ENCODE measurements around the gene RBP4.
A peak's percentile ranks its signal among the peaks of the same experiment; 100 is the strongest.

The RBP4 gene

DNA sequence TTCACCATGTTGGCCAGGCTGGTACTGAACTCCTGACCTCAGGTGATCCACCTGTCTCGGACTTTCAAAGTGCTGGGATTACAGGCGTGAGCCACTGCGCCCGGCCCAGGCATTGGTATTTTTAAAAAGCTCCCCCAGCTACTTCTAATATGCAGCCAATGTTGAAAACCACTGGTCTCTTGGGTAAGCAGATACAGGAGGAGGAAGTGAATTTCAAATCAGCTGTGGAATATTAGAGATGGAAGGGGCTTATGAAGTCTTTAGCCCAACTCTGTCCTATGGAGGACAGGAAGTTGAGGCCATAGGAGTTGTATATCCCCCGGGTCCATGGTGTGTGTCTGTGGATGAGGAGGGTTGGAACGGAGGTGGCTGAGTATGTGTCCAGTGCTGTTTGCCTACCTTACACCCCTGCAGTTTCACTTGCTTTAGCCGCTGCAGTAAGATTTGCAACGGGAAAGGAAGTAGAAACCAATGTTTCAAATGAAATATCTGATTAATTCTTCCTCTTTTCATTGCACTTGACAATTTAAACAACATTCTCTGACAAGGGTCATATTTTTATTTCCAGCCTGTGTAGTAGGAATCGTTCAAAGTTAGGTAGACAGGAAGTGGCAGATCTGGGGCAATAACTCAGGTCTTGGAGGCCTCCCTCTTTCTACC, 14.7 kb upstream of the RBP4 start:
- DNase-seq (ENCODE audit: low spot score) = no peak
- H3K27me3 ChIP-seq (ENCODE audit: control insufficient read depth in 3 of 3, insufficient read depth in 3 of 3, low read depth in 1 of 3, low read length in 3 of 3) = peaks cover 0 to 27% (median 0%) of the 10 kb centered on the region in 3 experiments
- no CpG with 5 or more reads among the region's 9 CpGs for WGBS, 2 donors (ENCODE audit: extremely low coverage in 2 of 2, insufficient read length in 2 of 2, insufficient replicate concordance in 1 of 2)

DNA sequence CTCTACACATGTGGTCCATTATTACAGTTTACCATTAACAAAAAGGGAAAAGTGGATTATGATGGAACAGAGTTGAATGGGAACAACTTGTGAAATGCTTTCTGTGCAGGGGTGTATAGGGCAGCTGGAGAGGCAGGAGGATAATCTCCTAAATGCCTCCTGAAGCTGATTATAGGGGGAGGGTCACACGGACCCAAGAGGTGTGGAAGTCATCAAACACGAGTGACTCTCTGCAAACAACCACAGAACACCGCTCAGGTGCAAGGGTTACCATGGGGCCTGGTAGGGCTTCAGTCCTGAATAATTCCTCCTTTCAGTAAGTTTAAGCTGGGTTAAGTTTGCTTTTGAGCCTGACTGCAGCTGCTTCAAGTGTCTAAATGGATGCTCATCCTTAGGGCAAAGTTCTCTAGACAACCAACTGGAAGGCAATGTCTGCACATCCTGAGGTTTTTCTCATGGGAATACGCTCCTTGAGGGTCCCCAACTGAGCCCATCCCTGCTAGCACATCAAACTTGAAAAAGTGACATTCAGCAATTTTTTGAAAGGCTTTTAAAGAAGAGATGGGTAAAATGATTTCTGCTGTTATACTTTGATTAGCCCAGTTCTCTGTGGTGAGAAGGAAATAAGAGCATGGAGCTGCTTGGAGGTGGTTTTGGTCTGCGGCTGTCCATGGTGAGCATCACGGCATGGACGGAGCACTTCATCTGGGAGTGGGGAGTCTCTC, 13.2 kb upstream of the RBP4 start:
- no CpG with 5 or more reads among the region's 7 CpGs for WGBS, 2 donors (ENCODE audit: extremely low coverage in 2 of 2, insufficient read length in 2 of 2, insufficient replicate concordance in 1 of 2)
- Histone ChIP-seq H3K4me3 (ENCODE audit: low read length in 2 of 2) (no peak overlapping the region), H3K9ac (ENCODE audit: low read depth, low read length, poor library complexity) (no peak overlapping the region), H3K36me3 (replicated peaks in 1 of 2; ENCODE audit: control insufficient read depth in 2 of 2, insufficient read depth in 2 of 2, low read length in 2 of 2) (no peaks in the 10 kb centered on the region), H3K4me1 (ENCODE audit: control insufficient read depth in 2 of 2, insufficient read depth in 1 of 2, low read depth in 1 of 2, low read length in 2 of 2) (peaks cover 0 to 2% of the 10 kb centered on the region in 2 donors), H3K18ac (ENCODE audit: low read length) (no peak overlapping the region), H3K79me1 (ENCODE audit: low read depth, low read length) (no peaks in the 10 kb centered on the region), H2AK5ac (ENCODE audit: low read depth, low read length) (no peak overlapping the region), H3K23ac (ENCODE audit: low read depth, low read length, poor library complexity) (no peak overlapping the region), H2BK120ac (ENCODE audit: low read depth, low read length) (no peak overlapping the region), H3K27ac (replicated peaks; ENCODE audit: low read length) (no peak overlapping the region), H3K14ac (ENCODE audit: low read length) (no peak overlapping the region), H3K4me2 (ENCODE audit: insufficient read depth, low read length, poor library complexity, severe bottlenecking) (no peak overlapping the region), H3K9me3 (replicated peaks in 1 of 2; ENCODE audit: control insufficient read depth in 2 of 2, insufficient read depth in 1 of 2, low read depth in 1 of 2, low read length in 2 of 2) (no peaks in the 10 kb centered on the region), H2BK12ac (ENCODE audit: low read length) (no peak overlapping the region), H2BK15ac (ENCODE audit: low read length) (no peak overlapping the region), H2AFZ (ENCODE audit: low read length) (no peak overlapping the region), H4K8ac (ENCODE audit: low read depth, low read length) (no peak overlapping the region), H3K4ac (ENCODE audit: low read length) (no peak overlapping the region), H3K27me3 (ENCODE audit: control insufficient read depth in 3 of 3, insufficient read depth in 3 of 3, low read depth in 1 of 3, low read length in 3 of 3) (peaks cover 0 to 25% (median 0%) of the 10 kb centered on the region in 3 experiments), H2BK5ac (ENCODE audit: low read length) (no peak overlapping the region), H4K91ac (ENCODE audit: low read depth, low read length, poor library complexity) (no peak overlapping the region)
- DNase-seq (ENCODE audit: low spot score) = no peak

More for the DNA sequence above, 14.7 kb upstream of the RBP4 start:
- Histone ChIP-seq H2AFZ (ENCODE audit: low read length) (no peak overlapping the region), H3K4me1 (ENCODE audit: control insufficient read depth in 2 of 2, insufficient read depth in 1 of 2, low read depth in 1 of 2, low read length in 2 of 2) (peaks cover 0 to 2% of the 10 kb centered on the region in 2 donors), H2BK120ac (ENCODE audit: low read depth, low read length) (no peak overlapping the region), H3K4me2 (ENCODE audit: insufficient read depth, low read length, poor library complexity, severe bottlenecking) (no peak overlapping the region), H3K9ac (ENCODE audit: low read depth, low read length, poor library complexity) (no peak overlapping the region), H2AK5ac (ENCODE audit: low read depth, low read length) (no peak overlapping the region), H2BK5ac (ENCODE audit: low read length) (no peak overlapping the region), H4K8ac (ENCODE audit: low read depth, low read length) (no peak overlapping the region), H3K23ac (ENCODE audit: low read depth, low read length, poor library complexity) (no peak overlapping the region), H3K9me3 (replicated peaks in 1 of 2; ENCODE audit: control insufficient read depth in 2 of 2, insufficient read depth in 1 of 2, low read depth in 1 of 2, low read length in 2 of 2) (no peaks in the 10 kb centered on the region), H3K27ac (replicated peaks; ENCODE audit: low read length) (no peak overlapping the region), H3K79me1 (ENCODE audit: low read depth, low read length) (no peaks in the 10 kb centered on the region), H4K91ac (ENCODE audit: low read depth, low read length, poor library complexity) (no peak overlapping the region), H2BK12ac (ENCODE audit: low read length) (no peak overlapping the region), H2BK15ac (ENCODE audit: low read length) (no peak overlapping the region), H3K36me3 (replicated peaks in 1 of 2; ENCODE audit: control insufficient read depth in 2 of 2, insufficient read depth in 2 of 2, low read length in 2 of 2) (no peaks in the 10 kb centered on the region), H3K14ac (ENCODE audit: low read length) (no peak overlapping the region), H3K4me3 (ENCODE audit: low read length in 2 of 2) (no peak overlapping the region), H3K4ac (ENCODE audit: low read length) (no peak overlapping the region), H3K18ac (ENCODE audit: low read length) (no peak overlapping the region)

GRCh38 chr10:93613126-93613525, 12.1 kb upstream of the RBP4 start:
- Histone ChIP-seq H3K27me3 (ENCODE audit: control insufficient read depth in 3 of 3, insufficient read depth in 3 of 3, low read depth in 1 of 3, low read length in 3 of 3) (peaks cover 0 to 27% (median 0%) of the 10 kb centered on the region in 3 experiments), H4K8ac (ENCODE audit: low read depth, low read length) (no peak overlapping the region), H3K27ac (replicated peaks; ENCODE audit: low read length) (no peak overlapping the region), H2BK15ac (ENCODE audit: low read length) (no peak overlapping the region), H4K91ac (ENCODE audit: low read depth, low read length, poor library complexity) (no peak overlapping the region), H3K36me3 (replicated peaks in 1 of 2; ENCODE audit: control insufficient read depth in 2 of 2, insufficient read depth in 2 of 2, low read length in 2 of 2) (no peaks in the 10 kb centered on the region), H3K14ac (ENCODE audit: low read length) (no peak overlapping the region), H3K9me3 (replicated peaks in 1 of 2; ENCODE audit: control insufficient read depth in 2 of 2, insufficient read depth in 1 of 2, low read depth in 1 of 2, low read length in 2 of 2) (no peaks in the 10 kb centered on the region), H3K18ac (ENCODE audit: low read length) (no peak overlapping the region), H3K4me1 (ENCODE audit: control insufficient read depth in 2 of 2, insufficient read depth in 1 of 2, low read depth in 1 of 2, low read length in 2 of 2) (peaks cover 0 to 2% of the 10 kb centered on the region in 2 donors), H3K9ac (ENCODE audit: low read depth, low read length, poor library complexity) (no peak overlapping the region), H3K4me2 (ENCODE audit: insufficient read depth, low read length, poor library complexity, severe bottlenecking) (no peak overlapping the region), H3K23ac (ENCODE audit: low read depth, low read length, poor library complexity) (no peak overlapping the region), H3K4ac (ENCODE audit: low read length) (no peak overlapping the region), H2AK5ac (ENCODE audit: low read depth, low read length) (no peak overlapping the region), H2BK5ac (ENCODE audit: low read length) (no peak overlapping the region), H3K4me3 (ENCODE audit: low read length in 2 of 2) (no peak overlapping the region), H3K79me1 (ENCODE audit: low read depth, low read length) (no peaks in the 10 kb centered on the region), H2BK120ac (ENCODE audit: low read depth, low read length) (no peak overlapping the region), H2BK12ac (ENCODE audit: low read length) (no peak overlapping the region), H2AFZ (ENCODE audit: low read length) (no peak overlapping the region)
- no CpG with 5 or more reads among the region's 3 CpGs for WGBS, 2 donors (ENCODE audit: extremely low coverage in 2 of 2, insufficient read length in 2 of 2, insufficient replicate concordance in 1 of 2)
- DNase-seq (ENCODE audit: low spot score) = no peak

- H3K9ac ChIP-seq (ENCODE audit: low read depth, low read length, poor library complexity) = no peak within 1 kb of the TSS
- H3K18ac ChIP-seq (ENCODE audit: low read length) = peak within 1 kb of the TSS; percentile 56
- WGBS, 2 donors (ENCODE audit: extremely low coverage in 2 of 2, insufficient read length in 2 of 2, insufficient replicate concordance in 1 of 2) = no CpG with 5 or more reads among the region's 6 CpGs
- H3K27ac ChIP-seq (replicated peaks; ENCODE audit: low read length) = no peak within 1 kb of the TSS
- peaks cover 0 to 2% of the 10 kb centered on the region in 2 donors for H3K4me1 ChIP-seq (ENCODE audit: control insufficient read depth in 2 of 2, insufficient read depth in 1 of 2, low read depth in 1 of 2, low read length in 2 of 2)
- H4K8ac ChIP-seq (ENCODE audit: low read depth, low read length) = no peak within 1 kb of the TSS
- H2BK12ac ChIP-seq (ENCODE audit: low read length) = no peak within 1 kb of the TSS
- no peak within 1 kb of the TSS for H3K4ac ChIP-seq (ENCODE audit: low read length)
- H2AK5ac ChIP-seq (ENCODE audit: low read depth, low read length) = no peak within 1 kb of the TSS
- no peak within 1 kb of the TSS for H2AFZ ChIP-seq (ENCODE audit: low read length)
- peaks cover 0 to 31% (median 0%) of the 10 kb centered on the region in 3 experiments for H3K27me3 ChIP-seq (ENCODE audit: control insufficient read depth in 3 of 3, insufficient read depth in 3 of 3, low read depth in 1 of 3, low read length in 3 of 3)
- no peak within 1 kb of the TSS for H2BK15ac ChIP-seq (ENCODE audit: low read length)
- H3K79me1 ChIP-seq (ENCODE audit: low read depth, low read length) = no peaks in the 10 kb centered on the region
- H3K36me3 ChIP-seq (replicated peaks in 1 of 2; ENCODE audit: control insufficient read depth in 2 of 2, insufficient read depth in 2 of 2, low read length in 2 of 2) = no peaks in the 10 kb centered on the region
- no peak within 1 kb of the TSS for H2BK120ac ChIP-seq (ENCODE audit: low read depth, low read length)
- H3K4me2 ChIP-seq (ENCODE audit: insufficient read depth, low read length, poor library complexity, severe bottlenecking) = no peak within 1 kb of the TSS
- no peak within 1 kb of the TSS for H3K23ac ChIP-seq (ENCODE audit: low read depth, low read length, poor library complexity)
- H2BK5ac ChIP-seq (ENCODE audit: low read length) = no peak within 1 kb of the TSS
- no peaks in the 10 kb centered on the region for H3K9me3 ChIP-seq (replicated peaks in 1 of 2; ENCODE audit: control insufficient read depth in 2 of 2, insufficient read depth in 1 of 2, low read depth in 1 of 2, low read length in 2 of 2)
- H4K91ac ChIP-seq (ENCODE audit: low read depth, low read length, poor library complexity) = no peak within 1 kb of the TSS
- no peak within 1 kb of the TSS for H3K4me3 ChIP-seq (ENCODE audit: low read length in 2 of 2)
- H3K14ac ChIP-seq (ENCODE audit: low read length) = no peak within 1 kb of the TSS
- DNase-seq (ENCODE audit: low spot score) = no peak
Observed at GRCh38 chr10:93612311-93612710, 11.3 kb upstream of the RBP4 start, which contains the start of gene PDE6C. Gene PDE6C, plus strand, starts transcription at chr10:93612537. Its CDS starts 189 bp downstream, at chr10:93612726.

All from neuronal stem cell (in vitro differentiated cells).